ENCODE data around the gene C19orf12.

GRCh38 chr19:29655648-29656335, 59.3 kb downstream of the C19orf12 start:
- TF ChIP-seq, protein P1, sequence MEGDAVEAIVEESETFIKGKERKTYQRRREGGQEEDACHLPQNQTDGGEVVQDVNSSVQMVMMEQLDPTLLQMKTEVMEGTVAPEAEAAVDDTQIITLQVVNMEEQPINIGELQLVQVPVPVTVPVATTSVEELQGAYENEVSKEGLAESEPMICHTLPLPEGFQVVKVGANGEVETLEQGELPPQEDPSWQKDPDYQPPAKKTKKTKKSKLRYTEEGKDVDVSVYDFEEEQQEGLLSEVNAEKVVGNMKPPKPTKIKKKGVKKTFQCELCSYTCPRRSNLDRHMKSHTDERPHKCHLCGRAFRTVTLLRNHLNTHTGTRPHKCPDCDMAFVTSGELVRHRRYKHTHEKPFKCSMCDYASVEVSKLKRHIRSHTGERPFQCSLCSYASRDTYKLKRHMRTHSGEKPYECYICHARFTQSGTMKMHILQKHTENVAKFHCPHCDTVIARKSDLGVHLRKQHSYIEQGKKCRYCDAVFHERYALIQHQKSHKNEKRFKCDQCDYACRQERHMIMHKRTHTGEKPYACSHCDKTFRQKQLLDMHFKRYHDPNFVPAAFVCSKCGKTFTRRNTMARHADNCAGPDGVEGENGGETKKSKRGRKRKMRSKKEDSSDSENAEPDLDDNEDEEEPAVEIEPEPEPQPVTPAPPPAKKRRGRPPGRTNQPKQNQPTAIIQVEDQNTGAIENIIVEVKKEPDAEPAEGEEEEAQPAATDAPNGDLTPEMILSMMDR (IDR thresholded peaks at IDR 0.05; ENCODE audit: low read depth, low read length, poor library complexity, severe bottlenecking) = no peak
- no peak for TF ChIP-seq EZH2phosphoT487 (IDR thresholded peaks at IDR 0.05; ENCODE audit: borderline replicate concordance, low read length)

Data from DOHH2 (cell line).